Body of pancreas (tissue), 4 donors: ENCODE data around the gene PNLIPRP1. TPM values are rescaled to one million over a fixed set of nuclear protein-coding genes. Genes with fewer than 3 reads are reported as not detected.

Experiments
- ATAC-seq: fragments of 150-250 bp; one replicate; pipeline ENCODE4 v1.9.1; 2016
- DNase-seq, 4 donors: peaks; one replicate each; pipeline ENCODE4 v3.0.0-alpha.2; 2019
- H3K27ac ChIP-seq, 4 donors: fragments of 200-600 bp; sonication (generic); 1 replicate in 3 of 4; 2 replicates in 1 of 4; pipeline versions ENCODE4 v1.5.1 to v1.6.1; 2016 to 2019; ENCODE audit warnings: mild to moderate bottlenecking in 1 of 4, mixed read lengths in 1 of 4, moderate library complexity in 1 of 4
- H3K27me3 ChIP-seq, 2 donors: fragments of 200-600 bp; sonication (generic); one replicate each; pipeline ENCODE4 v1.6.0; 2016; ENCODE audit warnings: mild to moderate bottlenecking in 1 of 2
- H3K36me3 ChIP-seq, 2 donors: fragments of 200-600 bp; sonication (generic); replicated peaks in 1 of 2; 2 replicates each; pipeline ENCODE4 v1.5.1; 2016; ENCODE audit warnings: low read depth in 2 of 2; ENCODE audit not compliant: insufficient read depth in 1 of 2
- H3K4me1 ChIP-seq: fragments of 200-600 bp; sonication (generic); one replicate; pipeline ENCODE4 v1.6.0; 2016
- H3K4me3 ChIP-seq, 2 donors: fragments of 200-600 bp; sonication (generic); 1 replicate in 1 of 2; 2 replicates in 1 of 2; pipeline ENCODE4 v1.5.1; 2016 to 2019
- H3K9me3 ChIP-seq, 3 donors: fragments of 200-600 bp; sonication (generic); 1 replicate in 2 of 3; 2 replicates in 1 of 3; pipeline ENCODE4 v1.5.1; 2016
- POLR2A ChIP-seq, 3 donors: fragments of 450-650 bp; IDR thresholded peaks; one replicate each; pipeline ENCODE4 v1.6.1; 2016; ENCODE audit warnings: antibody characterized with exemption in 3 of 3, mild to moderate bottlenecking in 2 of 3
- WGBS, 2 donors: methylation state at CpG; one replicate each; pipeline ENCODE4 v1.1.5; 2017; 5-methylcytosine and 5-hydroxymethylcytosine counted together
- intact Hi-C: fragments of 100-400 bp; cut with DNase I; formaldehyde crosslinking; loops from one replicate; pipeline ENCODE4 v1.15.1; 2023
- total RNA-seq, 2 donors: library from RNA; depleted of rRNA; stranded (reverse); fragments of >200 nt; gene quantifications; one replicate each; pipeline ENCODE4 v1.1.0, GENCODE V29; 2016
- TF ChIP-seq, protein P1 (sequence below), 7 experiments: fragments of 450-650 bp in 4 of 7; fragments of 200-600 bp in 3 of 7; sonication (generic) in 3 of 7; IDR thresholded peaks; one replicate each; pipeline ENCODE4 v1.5.1; 2016 to 2019; ENCODE audit warnings: antibody characterized with exemption in 7 of 7

The PNLIPRP1 gene
- total RNA-seq, 2 donors from 2014 or later = 3,318 to 4,534 TPM

DNA sequence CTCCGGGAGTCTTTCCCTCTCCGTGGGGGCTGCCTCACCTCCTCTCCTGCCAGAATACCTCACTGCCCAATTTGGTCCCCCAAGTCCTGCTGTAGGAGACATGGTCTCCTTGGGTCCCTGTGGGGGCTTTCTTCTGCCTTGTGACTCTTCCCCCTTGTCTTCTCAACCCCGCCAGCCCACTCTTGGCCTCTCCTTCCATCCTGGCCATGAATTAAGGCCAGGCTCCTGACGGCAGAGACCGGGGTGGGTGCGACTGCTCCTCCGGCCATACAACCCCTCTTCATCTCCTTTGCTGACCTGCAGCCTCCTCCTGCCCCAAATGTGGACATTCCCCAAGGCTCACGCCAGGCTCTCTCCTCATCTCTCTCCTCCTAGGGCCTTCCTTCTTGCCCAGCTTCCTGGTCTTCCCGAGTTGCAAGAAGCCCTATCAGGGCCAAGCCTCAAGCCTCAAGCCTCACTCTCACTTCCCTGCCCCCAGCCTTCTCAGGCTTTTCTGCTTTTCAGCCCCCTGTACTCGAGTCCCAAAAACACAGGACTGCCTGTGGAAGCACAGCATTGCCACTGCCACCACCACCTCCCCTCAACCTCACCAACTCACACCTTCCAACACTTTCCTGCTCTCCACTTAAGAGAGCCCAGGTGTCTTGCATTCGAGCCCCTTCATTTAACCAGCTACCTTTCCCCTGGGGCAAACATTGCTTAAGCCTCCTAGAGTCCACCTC lies 31.3 kb downstream of the PNLIPRP1 start:
- 31 to 41% methylated on average over 11 of the region's 11 CpGs for WGBS, 2 donors
- no peaks in the 10 kb centered on the region for H3K36me3 ChIP-seq
- peak overlapping the region; percentile 64 to 68 for H3K4me3 ChIP-seq
- H3K4me1 ChIP-seq = peaks cover 51% of the 10 kb centered on the region
- no peaks in the 10 kb centered on the region for H3K27me3 ChIP-seq
- no peaks in the 10 kb centered on the region for H3K9me3 ChIP-seq
- peak overlapping the region; percentile 85 to 97 (median 88) for H3K27ac ChIP-seq
- DNase-seq (peak; percentile 28 to 48 (median 38)), ATAC-seq (no peak)
- intact Hi-C loops = no loop called here
- peak; percentile 32 to 83 (median 77) for TF ChIP-seq POLR2A (IDR thresholded peaks at IDR 0.05)
- TF ChIP-seq, protein P1, sequence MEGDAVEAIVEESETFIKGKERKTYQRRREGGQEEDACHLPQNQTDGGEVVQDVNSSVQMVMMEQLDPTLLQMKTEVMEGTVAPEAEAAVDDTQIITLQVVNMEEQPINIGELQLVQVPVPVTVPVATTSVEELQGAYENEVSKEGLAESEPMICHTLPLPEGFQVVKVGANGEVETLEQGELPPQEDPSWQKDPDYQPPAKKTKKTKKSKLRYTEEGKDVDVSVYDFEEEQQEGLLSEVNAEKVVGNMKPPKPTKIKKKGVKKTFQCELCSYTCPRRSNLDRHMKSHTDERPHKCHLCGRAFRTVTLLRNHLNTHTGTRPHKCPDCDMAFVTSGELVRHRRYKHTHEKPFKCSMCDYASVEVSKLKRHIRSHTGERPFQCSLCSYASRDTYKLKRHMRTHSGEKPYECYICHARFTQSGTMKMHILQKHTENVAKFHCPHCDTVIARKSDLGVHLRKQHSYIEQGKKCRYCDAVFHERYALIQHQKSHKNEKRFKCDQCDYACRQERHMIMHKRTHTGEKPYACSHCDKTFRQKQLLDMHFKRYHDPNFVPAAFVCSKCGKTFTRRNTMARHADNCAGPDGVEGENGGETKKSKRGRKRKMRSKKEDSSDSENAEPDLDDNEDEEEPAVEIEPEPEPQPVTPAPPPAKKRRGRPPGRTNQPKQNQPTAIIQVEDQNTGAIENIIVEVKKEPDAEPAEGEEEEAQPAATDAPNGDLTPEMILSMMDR (IDR thresholded peaks at IDR 0.05) = peak in 1 of 7 experiments; percentile 21

DNA sequence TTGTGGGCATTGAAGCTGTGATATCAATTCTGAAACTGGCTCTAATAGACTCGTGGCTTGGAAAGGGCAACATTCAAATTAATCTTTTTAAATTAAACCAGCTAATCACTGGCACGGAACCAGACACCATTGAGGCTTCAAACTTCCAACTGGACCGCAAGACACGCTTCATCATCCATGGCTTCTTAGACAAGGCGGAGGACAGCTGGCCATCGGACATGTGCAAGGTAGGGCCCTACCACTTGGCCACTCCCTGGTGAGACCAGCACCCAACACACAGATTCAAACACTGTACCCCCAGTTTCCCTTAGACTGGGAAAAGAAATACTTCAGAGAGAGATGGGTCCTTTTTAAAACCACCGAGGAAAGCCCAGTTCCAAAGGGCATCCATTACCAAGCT lies 35.1 kb downstream of the PNLIPRP1 start:
- DNase-seq = peak; percentile 19 to 34 (median 32)
- peak overlapping the region in 3 of 4 donors; percentile 63 to 97 (median 89) for H3K27ac ChIP-seq
- no peak for ATAC-seq

DNA sequence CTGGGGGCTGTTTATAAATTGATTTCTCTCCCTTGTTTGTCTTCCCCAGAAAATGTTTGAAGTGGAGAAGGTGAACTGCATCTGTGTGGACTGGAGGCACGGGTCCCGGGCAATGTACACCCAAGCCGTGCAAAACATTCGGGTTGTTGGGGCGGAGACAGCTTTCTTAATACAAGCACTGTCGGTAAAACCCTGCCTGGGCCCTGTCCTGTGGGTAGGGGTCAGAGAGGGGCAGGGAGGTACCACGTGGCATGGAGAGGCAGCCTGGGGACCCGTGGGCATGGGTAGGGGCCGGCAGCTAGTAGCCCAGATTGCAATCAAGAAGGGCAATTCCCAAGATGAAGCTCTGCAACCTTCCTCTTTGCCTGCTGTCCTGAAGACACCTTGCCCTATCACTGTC lies 36.1 kb downstream of the PNLIPRP1 start:
- intact Hi-C loops = no loop called here
- peak overlapping the region in 3 of 4 donors; percentile 63 to 97 (median 89) for H3K27ac ChIP-seq
- DNase-seq (peak in 2 of 4 donors; percentile 35 to 37), ATAC-seq (no peak)
- peaks cover 56% of the 10 kb centered on the region for H3K4me1 ChIP-seq
- H3K9me3 ChIP-seq = no peaks in the 10 kb centered on the region
- WGBS, 2 donors = 17 to 35% methylated on average over 7 to 9 of the region's 9 CpGs
- H3K27me3 ChIP-seq = no peaks in the 10 kb centered on the region
- no peak overlapping the region for H3K4me3 ChIP-seq
- H3K36me3 ChIP-seq = no peaks in the 10 kb centered on the region
- peak in 1 of 3 donors; percentile 3 for TF ChIP-seq POLR2A (IDR thresholded peaks at IDR 0.05)
- TF ChIP-seq, protein P1 (IDR thresholded peaks at IDR 0.05) = no peak

More for the DNA sequence above, 35.1 kb downstream of the PNLIPRP1 start:
- no peaks in the 10 kb centered on the region for H3K9me3 ChIP-seq
- no peaks in the 10 kb centered on the region for H3K36me3 ChIP-seq
- peaks cover 46% of the 10 kb centered on the region for H3K4me1 ChIP-seq
- TF ChIP-seq, protein P1 (IDR thresholded peaks at IDR 0.05) = no peak
- no peak for TF ChIP-seq POLR2A (IDR thresholded peaks at IDR 0.05)
- H3K4me3 ChIP-seq = peak overlapping the region in 1 of 2 donors; percentile 8
- intact Hi-C loops = no loop called here
- 34 to 40% methylated on average over 7 of the region's 7 CpGs for WGBS, 2 donors
- H3K27me3 ChIP-seq = no peaks in the 10 kb centered on the region

DNA sequence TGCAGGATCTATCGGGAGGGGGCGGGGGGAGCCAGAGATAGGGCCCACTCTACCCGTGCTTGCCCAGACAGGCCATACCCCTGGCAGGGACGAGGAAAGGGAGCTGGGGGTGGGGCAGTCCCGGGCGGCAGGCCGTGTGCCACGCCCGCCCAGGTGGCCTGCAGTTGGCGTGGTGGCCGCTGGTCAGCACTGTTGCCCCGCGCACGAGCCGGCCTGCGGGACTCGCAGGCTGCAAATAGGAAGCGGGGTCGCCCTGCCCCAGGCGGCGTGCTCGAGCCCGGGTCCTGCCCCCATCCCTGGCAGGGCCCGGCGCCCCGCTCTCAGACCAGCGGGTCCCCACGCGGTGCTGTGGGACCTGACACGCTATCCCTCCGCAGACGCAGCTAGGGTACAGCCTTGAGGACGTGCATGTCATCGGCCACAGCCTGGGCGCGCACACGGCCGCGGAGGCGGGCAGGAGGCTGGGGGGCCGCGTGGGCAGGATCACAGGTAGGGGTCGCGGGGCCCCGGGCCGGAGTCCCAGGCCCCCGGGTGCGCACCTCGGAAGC lies 36.7 kb downstream of the PNLIPRP1 start:
- DNase-seq (peak; percentile 68 to 76 (median 73)), ATAC-seq (peak; percentile 36)
- intact Hi-C loops = no loop called here
- Histone ChIP-seq H3K36me3 (peaks cover 0 to 2% of the 10 kb centered on the region in 2 donors), H3K27me3 (no peaks in the 10 kb centered on the region), H3K4me1 (peaks cover 62% of the 10 kb centered on the region), H3K4me3 (peak overlapping the region in 1 of 2 donors; percentile 9), H3K9me3 (no peaks in the 10 kb centered on the region), H3K27ac (peak overlapping the region; percentile 11 to 97 (median 76))
- peak; percentile 7 to 26 (median 8) for TF ChIP-seq POLR2A (IDR thresholded peaks at IDR 0.05)
- TF ChIP-seq, protein P1 (IDR thresholded peaks at IDR 0.05) = peak in 6 of 7 experiments; percentile 21 to 60 (median 38)
- WGBS, 2 donors = 2 to 4% methylated on average over 10 to 48 of the region's 49 CpGs
